ENCODE data around the gene FCRL1.

The FCRL1 gene

GRCh38 chr1:157819896-157820295, at the start of gene FCRL1:
FCRL1 (minus strand) TSS chr1:157820120; CDS start chr1:157820037, 83 bp downstream.
- no peak for DNase-seq

GRCh38 chr1:157868654-157869053, 48.7 kb upstream of the FCRL1 start:
- no peak for DNase-seq

- no peak for DNase-seq
Measured at GRCh38 chr1:157862114-157863070, 42.5 kb upstream of the FCRL1 start.

GRCh38 chr1:157856538-157856937, 36.6 kb upstream of the FCRL1 start:
- no peak for DNase-seq

GRCh38 chr1:157852476-157852875, 32.6 kb upstream of the FCRL1 start:
- no peak for DNase-seq

- DNase-seq: no peak
Measured at GRCh38 chr1:157849229-157849875, 29.4 kb upstream of the FCRL1 start.

GRCh38 chr1:157844089-157844830, 24.3 kb upstream of the FCRL1 start:
- no peak for DNase-seq

GRCh38 chr1:157842939-157843338, 23.0 kb upstream of the FCRL1 start:
- DNase-seq: no peak

- DNase-seq: no peak
Measured at GRCh38 chr1:157841708-157842107, 21.8 kb upstream of the FCRL1 start, which contains the start of gene CD5L. CD5L (minus strand) TSS chr1:157841808; CDS start chr1:157841701, 107 bp downstream.

GRCh38 chr1:157838966-157839365, 19.0 kb upstream of the FCRL1 start:
- no peak for DNase-seq

GRCh38 chr1:157834430-157834829, 14.5 kb upstream of the FCRL1 start:
- no peak for DNase-seq

- DNase-seq: no peak
Measured at GRCh38 chr1:157833145-157833544, 13.2 kb upstream of the FCRL1 start.

- no peak for DNase-seq
Measured at GRCh38 chr1:157831968-157832626, 12.2 kb upstream of the FCRL1 start.

GRCh38 chr1:157830887-157831286, 11.0 kb upstream of the FCRL1 start:
- no peak for DNase-seq

GRCh38 chr1:157829711-157830110, 9.8 kb upstream of the FCRL1 start:
- DNase-seq: no peak

- DNase-seq: no peak
Measured at GRCh38 chr1:157829210-157829609, 9.3 kb upstream of the FCRL1 start.

GRCh38 chr1:157820299-157820698, 379 bp upstream of the FCRL1 start:
- DNase-seq: no peak

- no peak for DNase-seq
Measured at GRCh38 chr1:157819215-157819614, 705 bp downstream of the FCRL1 start.

- no peak for DNase-seq
Measured at GRCh38 chr1:157813269-157813668, 6.7 kb downstream of the FCRL1 start.

GRCh38 chr1:157806431-157807149, 13.3 kb downstream of the FCRL1 start:
- DNase-seq: no peak

- no peak for DNase-seq
Measured at GRCh38 chr1:157803851-157804250, 16.1 kb downstream of the FCRL1 start.

GRCh38 chr1:157799996-157800395, 19.9 kb downstream of the FCRL1 start:
- no peak for DNase-seq

Data from cerebellar nuclear complex (tissue), 1 donor.